Erythroblast (primary cell): ENCODE measurements around the gene GLI3.

Experiments
- GATA1 ChIP-seq: IDR thresholded peaks from 2 replicates; pipeline ENCODE4 v1.6.1; 2011; ENCODE audit warnings: low read depth, mild to moderate bottlenecking, control low read depth, low read length, moderate library complexity
- POLR2A ChIP-seq: IDR thresholded peaks from 2 replicates; pipeline ENCODE4 v1.6.1; 2011; ENCODE audit warnings: mild to moderate bottlenecking, low read length

GRCh38 chr7:42021631-42022030 lies 215.4 kb downstream of the GLI3 start:
- TF ChIP-seq POLR2A = no peak
- no peak for TF ChIP-seq GATA1
